ENCODE data around the gene FBXO31.
A peak's percentile ranks its signal among the peaks of the same experiment; 100 is the strongest.

The FBXO31 gene

GRCh38 chr16:87416826-87417527 is 33.4 kb upstream of the FBXO31 start:
- H3K27ac Mint-ChIP-seq, result no peak overlapping the region
- H3K36me3 Mint-ChIP-seq, result peaks cover 5% of the 10 kb centered on the region
- H3K9me3 Mint-ChIP-seq (ENCODE audit: low read depth), result no peaks in the 10 kb centered on the region
- no peak overlapping the region for H3K4me3 Mint-ChIP-seq
- no peaks in the 10 kb centered on the region for H3K4me1 Mint-ChIP-seq (ENCODE audit: low read depth)
- H3K27me3 Mint-ChIP-seq, result no peaks in the 10 kb centered on the region

GRCh38 chr16:87415441-87415840 is 31.9 kb upstream of the FBXO31 start:
- Mint-ChIP-seq H3K36me3 (peaks cover 2% of the 10 kb centered on the region), H3K4me3 (no peak overlapping the region), H3K27me3 (no peaks in the 10 kb centered on the region), H3K9me3 (ENCODE audit: low read depth) (no peaks in the 10 kb centered on the region), H3K4me1 (ENCODE audit: low read depth) (no peaks in the 10 kb centered on the region), H3K27ac (no peak overlapping the region)

- H3K4me1 Mint-ChIP-seq (ENCODE audit: low read depth), result no peaks in the 10 kb centered on the region
- H3K4me3 Mint-ChIP-seq, result no peak overlapping the region
- H3K36me3 Mint-ChIP-seq, result no peaks in the 10 kb centered on the region
- no peaks in the 10 kb centered on the region for H3K9me3 Mint-ChIP-seq (ENCODE audit: low read depth)
- no peaks in the 10 kb centered on the region for H3K27me3 Mint-ChIP-seq
- no peak overlapping the region for H3K27ac Mint-ChIP-seq
Observed at GRCh38 chr16:87414251-87414680, 30.7 kb upstream of the FBXO31 start.

- Mint-ChIP-seq H3K9me3 (ENCODE audit: low read depth) (no peaks in the 10 kb centered on the region), H3K36me3 (no peaks in the 10 kb centered on the region), H3K4me3 (no peak overlapping the region), H3K27ac (no peak overlapping the region), H3K27me3 (no peaks in the 10 kb centered on the region), H3K4me1 (ENCODE audit: low read depth) (no peaks in the 10 kb centered on the region)
Observed at GRCh38 chr16:87412996-87413421, 29.4 kb upstream of the FBXO31 start.

GRCh38 chr16:87412371-87412995 is 28.9 kb upstream of the FBXO31 start:
- H3K4me3 Mint-ChIP-seq, result no peak overlapping the region
- H3K9me3 Mint-ChIP-seq (ENCODE audit: low read depth), result no peaks in the 10 kb centered on the region
- H3K4me1 Mint-ChIP-seq (ENCODE audit: low read depth), result no peaks in the 10 kb centered on the region
- no peaks in the 10 kb centered on the region for H3K36me3 Mint-ChIP-seq
- H3K27ac Mint-ChIP-seq, result no peak overlapping the region
- H3K27me3 Mint-ChIP-seq, result no peaks in the 10 kb centered on the region

GRCh38 chr16:87411375-87412271 is 28.0 kb upstream of the FBXO31 start:
- H3K9me3 Mint-ChIP-seq (ENCODE audit: low read depth), result no peaks in the 10 kb centered on the region
- no peaks in the 10 kb centered on the region for H3K4me1 Mint-ChIP-seq (ENCODE audit: low read depth)
- no peaks in the 10 kb centered on the region for H3K36me3 Mint-ChIP-seq
- H3K27me3 Mint-ChIP-seq, result no peaks in the 10 kb centered on the region
- no peak overlapping the region for H3K27ac Mint-ChIP-seq
- no peak overlapping the region for H3K4me3 Mint-ChIP-seq

DNA sequence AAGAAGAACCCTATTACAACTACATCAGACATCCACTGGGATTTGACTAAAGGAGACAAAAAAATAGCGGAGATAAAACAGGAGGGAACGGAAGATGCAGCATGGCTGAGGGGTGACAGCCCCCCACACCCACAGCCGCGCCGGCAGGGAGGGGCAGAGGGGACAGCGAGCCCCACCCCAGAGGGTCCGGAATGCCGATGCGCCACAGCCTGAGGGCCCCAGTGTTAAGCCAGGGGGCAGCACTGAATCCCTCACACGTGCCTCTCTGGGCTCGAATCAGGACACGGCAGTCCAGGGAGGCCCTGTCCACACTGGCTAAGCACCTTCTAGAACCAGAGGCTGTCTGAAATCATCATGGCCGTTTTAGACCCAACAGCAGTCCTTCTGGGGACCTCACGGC is 27.4 kb upstream of the FBXO31 start:
- H3K27me3 Mint-ChIP-seq, result no peaks in the 10 kb centered on the region
- H3K9me3 Mint-ChIP-seq (ENCODE audit: low read depth), result no peaks in the 10 kb centered on the region
- no peaks in the 10 kb centered on the region for H3K4me1 Mint-ChIP-seq (ENCODE audit: low read depth)
- no peak overlapping the region for H3K27ac Mint-ChIP-seq
- H3K4me3 Mint-ChIP-seq, result no peak overlapping the region
- H3K36me3 Mint-ChIP-seq, result no peaks in the 10 kb centered on the region

DNA sequence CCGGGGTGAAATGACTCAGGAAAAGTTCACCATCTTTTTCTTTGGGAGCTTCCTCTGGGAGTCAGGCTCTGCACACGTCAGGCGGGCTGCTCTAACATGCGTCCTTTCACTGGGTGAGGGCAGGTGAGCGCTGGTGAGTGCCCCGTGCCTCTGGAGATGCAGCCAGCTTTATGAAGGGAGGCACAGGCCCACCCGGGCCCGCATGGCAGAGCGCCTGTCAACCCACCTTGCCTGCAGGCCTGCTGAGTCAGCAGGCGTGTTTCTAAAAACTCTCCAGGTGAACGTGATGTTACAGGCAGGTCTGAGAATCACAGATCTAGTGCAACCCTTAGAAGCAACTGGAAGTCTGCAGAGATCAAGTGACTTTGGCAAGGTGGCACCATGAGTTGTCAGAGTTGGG is 27.0 kb upstream of the FBXO31 start:
- Mint-ChIP-seq H3K4me1 (ENCODE audit: low read depth) (no peaks in the 10 kb centered on the region), H3K27me3 (no peaks in the 10 kb centered on the region), H3K9me3 (ENCODE audit: low read depth) (no peaks in the 10 kb centered on the region), H3K36me3 (no peaks in the 10 kb centered on the region), H3K4me3 (no peak overlapping the region), H3K27ac (no peak overlapping the region)

- Mint-ChIP-seq H3K36me3 (no peaks in the 10 kb centered on the region), H3K4me3 (no peak overlapping the region), H3K27me3 (no peaks in the 10 kb centered on the region), H3K9me3 (ENCODE audit: low read depth) (no peaks in the 10 kb centered on the region), H3K27ac (no peak overlapping the region), H3K4me1 (ENCODE audit: low read depth) (no peaks in the 10 kb centered on the region)
Observed at GRCh38 chr16:87409781-87410180, 26.2 kb upstream of the FBXO31 start.

DNA sequence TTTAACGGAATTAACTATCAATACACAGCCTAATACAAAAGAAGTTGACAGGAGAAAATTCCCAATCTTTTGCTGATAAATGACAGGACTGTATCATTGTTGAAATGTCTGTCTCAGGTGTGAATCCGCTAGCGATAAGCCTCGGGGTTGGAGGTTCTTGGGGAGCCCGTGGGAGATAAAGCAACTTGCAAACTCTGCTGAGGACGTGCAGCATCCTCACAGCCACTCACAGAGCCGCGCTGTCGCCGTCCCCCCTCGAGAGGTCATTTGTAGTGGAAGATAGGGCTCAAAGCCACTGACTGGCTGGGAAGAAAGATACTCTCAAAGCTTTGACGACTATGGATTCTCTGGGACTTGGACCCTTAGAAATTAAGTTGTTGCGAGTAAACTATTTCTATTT is 25.6 kb upstream of the FBXO31 start:
- no peaks in the 10 kb centered on the region for H3K9me3 Mint-ChIP-seq (ENCODE audit: low read depth)
- H3K4me1 Mint-ChIP-seq (ENCODE audit: low read depth), result no peaks in the 10 kb centered on the region
- H3K27ac Mint-ChIP-seq, result no peak overlapping the region
- no peaks in the 10 kb centered on the region for H3K36me3 Mint-ChIP-seq
- H3K4me3 Mint-ChIP-seq, result no peak overlapping the region
- H3K27me3 Mint-ChIP-seq, result no peaks in the 10 kb centered on the region

DNA sequence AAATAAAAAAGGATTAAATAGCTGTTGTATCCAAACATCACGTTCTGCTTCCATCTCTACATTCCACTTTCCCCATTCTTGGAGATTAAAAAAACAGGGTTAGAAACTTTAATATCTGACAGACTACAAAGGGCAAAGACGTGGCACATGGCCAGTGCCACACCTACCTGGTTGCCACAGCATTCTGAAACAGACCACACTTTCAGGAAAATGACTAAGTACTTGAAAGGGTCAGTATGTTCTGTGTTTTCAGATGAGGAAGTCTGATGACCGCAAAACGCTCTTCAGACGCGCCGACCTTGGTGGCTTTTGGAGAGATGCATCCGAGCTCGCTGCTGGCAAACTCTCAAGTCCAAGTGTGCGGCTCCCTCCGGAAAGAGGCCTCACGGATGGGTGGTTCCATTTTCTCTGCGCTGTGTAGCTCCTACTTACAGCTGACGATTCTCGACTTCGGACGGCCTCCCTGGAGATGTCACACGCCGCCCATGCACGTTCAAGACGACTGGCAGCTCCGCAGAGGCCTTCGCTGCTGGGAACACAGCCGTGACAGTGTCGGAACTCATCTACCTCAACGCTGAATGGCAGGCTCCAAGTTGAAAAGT is 24.0 kb upstream of the FBXO31 start:
- Mint-ChIP-seq H3K27ac (peak overlapping the region; percentile 50), H3K4me3 (no peak overlapping the region), H3K27me3 (no peaks in the 10 kb centered on the region), H3K36me3 (peaks cover 3% of the 10 kb centered on the region), H3K9me3 (ENCODE audit: low read depth) (no peaks in the 10 kb centered on the region), H3K4me1 (ENCODE audit: low read depth) (no peaks in the 10 kb centered on the region)

DNA sequence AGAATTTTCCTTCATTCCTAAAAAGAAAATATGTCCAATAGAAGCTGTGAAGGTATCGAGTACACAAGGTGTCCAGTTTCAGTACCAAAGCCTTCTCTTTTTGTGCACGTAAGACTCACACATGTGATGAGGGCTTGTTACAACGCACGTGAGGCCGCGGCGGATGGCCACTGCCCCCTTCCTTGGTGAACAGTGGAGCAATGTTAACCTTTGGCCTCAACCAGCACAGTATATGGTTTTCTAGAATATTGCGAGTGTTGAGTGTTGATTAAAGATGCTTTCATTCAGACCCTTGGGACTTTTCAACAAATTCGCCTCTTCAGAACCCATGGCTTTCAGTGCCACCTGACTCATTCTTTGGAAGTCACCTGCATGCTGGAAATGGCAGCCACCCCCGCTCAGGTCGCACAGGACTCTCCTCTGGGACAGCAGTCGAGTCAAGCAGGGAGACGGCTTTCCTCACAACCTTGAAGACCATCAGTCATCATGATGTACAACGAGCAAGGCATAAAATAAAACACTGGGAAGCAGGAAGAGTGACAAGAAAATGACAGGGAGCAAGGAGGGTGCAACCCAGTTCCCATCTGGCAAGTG is 23.0 kb upstream of the FBXO31 start:
- Mint-ChIP-seq H3K4me1 (ENCODE audit: low read depth) (no peaks in the 10 kb centered on the region), H3K27me3 (no peaks in the 10 kb centered on the region), H3K9me3 (ENCODE audit: low read depth) (no peaks in the 10 kb centered on the region), H3K27ac (peak overlapping the region; percentile 46), H3K4me3 (no peak overlapping the region), H3K36me3 (peaks cover 3% of the 10 kb centered on the region)

GRCh38 chr16:87404764-87405625 is 21.4 kb upstream of the FBXO31 start:
- Mint-ChIP-seq H3K9me3 (ENCODE audit: low read depth) (no peaks in the 10 kb centered on the region), H3K4me3 (no peak overlapping the region), H3K27me3 (no peaks in the 10 kb centered on the region), H3K36me3 (peaks cover 3% of the 10 kb centered on the region), H3K4me1 (ENCODE audit: low read depth) (peaks cover 3% of the 10 kb centered on the region), H3K27ac (no peak overlapping the region)
